Panc1 (cell line): ENCODE data around the gene SALL3. TPM values are rescaled to one million over a fixed set of nuclear protein-coding genes. Genes with fewer than 3 reads are reported as not detected.

ENCODE experiments used
- ATAC-seq: fragments of 200-7000 bp; cut with Tn5 transposase; 2 replicates; pipeline ENCODE4 v1.9.1; 2020; ENCODE audit warnings: mild to moderate bottlenecking, moderate library complexity
- BruUV-seq: library from RNA; stranded (reverse); fragments of 400-500 nt; replicated peaks from 2 replicates; lab custom pipeline; 2021; lab: Mats Ljungman, UMichigan
- CTCF ChIA-PET: fragments of 300-600 bp; sonication (Branson Sonifier 250); formaldehyde crosslinking; loops from one replicate; lab custom pipeline; 2022; ENCODE audit warnings: antibody characterized with exemption; lab: Charles Lee
- POLR2A ChIA-PET: fragments of 300-600 bp; sonication (Branson Sonifier 250); formaldehyde crosslinking; loops from one replicate; lab custom pipeline; 2022; ENCODE audit warnings: antibody characterized with exemption; lab: Charles Lee
- DNase-seq: peaks from one replicate; pipeline ENCODE4 v3.0.0-alpha.2; 2010; ENCODE audit warnings: low read depth, low spot score
- H3K27ac ChIP-seq: 2 replicates; pipeline ENCODE4 v1.5.1; 2011; ENCODE audit warnings: mild to moderate bottlenecking, low read length, inconsistent platforms
- H3K27me3 ChIP-seq: fragments of 200-500 bp; sonication (Bioruptor generic); 2 replicates; pipeline ENCODE4 v1.6.0; 2014; ENCODE audit warnings: low read length, inconsistent platforms; ENCODE audit not compliant: control insufficient read depth, insufficient read depth
- H3K36me3 ChIP-seq: fragments of 200-500 bp; sonication (Bioruptor generic); 2 replicates; pipeline ENCODE4 v1.5.1; 2014; ENCODE audit warnings: inconsistent platforms, mild to moderate bottlenecking, low read length, moderate library complexity; ENCODE audit not compliant: control insufficient read depth, insufficient read depth
- H3K4me1 ChIP-seq: 2 replicates; pipeline ENCODE4 v1.5.1; 2011; ENCODE audit warnings: inconsistent platforms, mild to moderate bottlenecking, low read length, moderate library complexity; ENCODE audit not compliant: control insufficient read depth, insufficient read depth
- H3K4me3 ChIP-seq, 2 experiments: 2 replicates each; pipeline ENCODE4 v1.5.1; 2011 to 2012; ENCODE audit warnings: low read depth in 2 of 2, low read length in 2 of 2, mild to moderate bottlenecking in 2 of 2, inconsistent platforms in 1 of 2, moderate library complexity in 1 of 2
- H3K9me3 ChIP-seq: fragments of 200-500 bp; sonication (Bioruptor generic); 2 replicates; pipeline ENCODE4 v1.5.1; 2014; ENCODE audit warnings: low read depth, mild to moderate bottlenecking, inconsistent platforms, low read length, moderate library complexity; ENCODE audit not compliant: control insufficient read depth, insufficient read depth
- CTCF ChIP-seq: fragments of 450-650 bp; IDR thresholded peaks from 2 replicates; pipeline ENCODE4 v1.5.1; 2017; ENCODE audit warnings: mild to moderate bottlenecking
- POLR2AphosphoS5 ChIP-seq: IDR thresholded peaks from 2 replicates; pipeline ENCODE4 v1.6.1; 2012; ENCODE audit warnings: mild to moderate bottlenecking, low read depth, low read length, moderate library complexity
- REST ChIP-seq, 2 experiments: IDR thresholded peaks; 2 replicates each; pipeline ENCODE4 v1.6.1; 2011 to 2012; ENCODE audit warnings: low read depth in 2 of 2, control low read depth in 1 of 2, low read length in 1 of 2, mild to moderate bottlenecking in 1 of 2, moderate library complexity in 1 of 2; ENCODE audit not compliant: insufficient read depth in 1 of 2
- SIN3A ChIP-seq: IDR thresholded peaks from 2 replicates; pipeline ENCODE4 v1.6.1; 2012; ENCODE audit warnings: low read depth, mild to moderate bottlenecking, low read length, moderate library complexity, borderline replicate concordance; ENCODE audit not compliant: insufficient read depth
- TCF7L2 ChIP-seq: IDR thresholded peaks from 2 replicates; pipeline ENCODE4 v1.6.1; 2011; ENCODE audit warnings: mild to moderate bottlenecking, low read depth, low read length, inconsistent platforms
- in situ Hi-C: cut with HindIII; loops from 2 replicates; pipeline ENCODE4 v1.10.0; 2016; ENCODE audit warnings: low sequenced_read_pairs, low pct_unique_long_range_greater_than_20kb
- intact Hi-C: fragments of 100-400 bp; cut with micrococcal nuclease; formaldehyde crosslinking; loops from one replicate; pipeline ENCODE4 v1.10.0; 2022; ENCODE audit not compliant: unreplicated experiment
- total RNA-seq: library from RNA; stranded (reverse); gene quantifications from one replicate; pipeline ENCODE4 v1.2.1, GENCODE V29; 2021; ENCODE audit not compliant: unreplicated experiment

The SALL3 gene
- total RNA-seq, 1 experiment from 2014 or later, result not detected

GRCh38 chr18:78971511-78972245 is 7.9 kb upstream of the SALL3 start:
- Histone ChIP-seq H3K27ac (no peak overlapping the region), H3K27me3 (peaks cover 21% of the 10 kb centered on the region), H3K9me3 (no peaks in the 10 kb centered on the region), H3K4me3 (no peak overlapping the region), H3K36me3 (no peaks in the 10 kb centered on the region), H3K4me1 (no peaks in the 10 kb centered on the region)
- DNase-seq (no peak), ATAC-seq (no peak)
- ChIA-PET CTCF (no interaction called here), POLR2A (no interaction called here)
- TF ChIP-seq TCF7L2 (no peak), SIN3A (no peak), POLR2AphosphoS5 (no peak)
- intact Hi-C loops (no loop called here), in situ Hi-C loops (no loop called here)
- no TSS peak for BruUV-seq

- TF ChIP-seq CTCF (no peak), POLR2AphosphoS5 (no peak), REST (IDR thresholded peaks at IDR 0.05; ENCODE audit: insufficient read depth in 1 of 2, low read depth in 2 of 2, low read length in 1 of 2) (no peak), SIN3A (no peak), TCF7L2 (no peak)
Measured at GRCh38 chr18:78972385-78972918, 7.2 kb upstream of the SALL3 start.

GRCh38 chr18:78972930-78973331 is 6.7 kb upstream of the SALL3 start:
- Histone ChIP-seq H3K9me3 (no peaks in the 10 kb centered on the region), H3K4me1 (no peaks in the 10 kb centered on the region), H3K4me3 (no peak overlapping the region), H3K36me3 (no peaks in the 10 kb centered on the region), H3K27me3 (peaks cover 18% of the 10 kb centered on the region), H3K27ac (no peak overlapping the region)
- TF ChIP-seq SIN3A (no peak), CTCF (no peak), REST (IDR thresholded peaks at IDR 0.05; ENCODE audit: insufficient read depth in 1 of 2, low read depth in 2 of 2, low read length in 1 of 2) (no peak), TCF7L2 (no peak), POLR2AphosphoS5 (no peak)
- DNase-seq, result no peak
- ATAC-seq, result no peak
- intact Hi-C loops (no loop called here), in situ Hi-C loops (no loop called here)
- ChIA-PET POLR2A (no interaction called here), CTCF (no interaction called here)
- BruUV-seq, result no TSS peak

More at GRCh38 chr18:78972385-78972918, 7.2 kb upstream of the SALL3 start:
- intact Hi-C loops (no loop called here), in situ Hi-C loops (no loop called here)
- CTCF ChIA-PET, result no interaction called here
- Histone ChIP-seq H3K27ac (no peak overlapping the region), H3K9me3 (no peaks in the 10 kb centered on the region), H3K4me1 (no peaks in the 10 kb centered on the region), H3K4me3 (no peak overlapping the region), H3K27me3 (peaks cover 21% of the 10 kb centered on the region), H3K36me3 (no peaks in the 10 kb centered on the region)
- ATAC-seq, result no peak
- DNase-seq, result no peak
- POLR2A ChIA-PET, result no interaction called here
- no TSS peak for BruUV-seq
